ENCODE data around the gene PDS5B. TPM values are rescaled to one million over a fixed set of nuclear protein-coding genes. Genes with fewer than 3 reads are reported as not detected.

PDS5B gene
- total RNA-seq, 1 donor from 2014 or later, result 49.6 TPM

DNA sequence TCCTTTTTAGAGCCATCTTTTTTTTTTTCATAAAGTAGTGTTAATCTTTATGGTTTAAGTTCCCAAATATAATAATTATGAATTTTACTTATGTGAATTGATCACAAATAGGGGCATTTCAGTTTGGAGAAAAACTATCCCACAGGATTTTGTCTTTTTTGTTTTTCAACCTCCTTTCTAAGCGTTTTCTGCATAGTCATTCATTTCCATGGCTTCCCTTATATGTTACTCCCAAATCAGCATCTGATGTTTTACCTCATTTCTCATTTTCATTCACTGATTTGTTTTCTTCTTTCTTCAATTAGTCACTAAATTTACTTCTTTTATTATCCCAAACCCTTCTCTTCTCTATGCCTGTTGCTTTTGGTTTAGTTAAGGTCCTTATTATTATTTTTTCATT lies 24.7 kb downstream of the PDS5B start:
- Histone ChIP-seq H3K9me3 (no peaks in the 10 kb centered on the region), H3K27ac (no peak overlapping the region), H3K36me3 (no peaks in the 10 kb centered on the region), H3K27me3 (no peaks in the 10 kb centered on the region), H3K4me1 (no peaks in the 10 kb centered on the region), H3K4me3 (no peak overlapping the region)
- TF ChIP-seq, protein P1, sequence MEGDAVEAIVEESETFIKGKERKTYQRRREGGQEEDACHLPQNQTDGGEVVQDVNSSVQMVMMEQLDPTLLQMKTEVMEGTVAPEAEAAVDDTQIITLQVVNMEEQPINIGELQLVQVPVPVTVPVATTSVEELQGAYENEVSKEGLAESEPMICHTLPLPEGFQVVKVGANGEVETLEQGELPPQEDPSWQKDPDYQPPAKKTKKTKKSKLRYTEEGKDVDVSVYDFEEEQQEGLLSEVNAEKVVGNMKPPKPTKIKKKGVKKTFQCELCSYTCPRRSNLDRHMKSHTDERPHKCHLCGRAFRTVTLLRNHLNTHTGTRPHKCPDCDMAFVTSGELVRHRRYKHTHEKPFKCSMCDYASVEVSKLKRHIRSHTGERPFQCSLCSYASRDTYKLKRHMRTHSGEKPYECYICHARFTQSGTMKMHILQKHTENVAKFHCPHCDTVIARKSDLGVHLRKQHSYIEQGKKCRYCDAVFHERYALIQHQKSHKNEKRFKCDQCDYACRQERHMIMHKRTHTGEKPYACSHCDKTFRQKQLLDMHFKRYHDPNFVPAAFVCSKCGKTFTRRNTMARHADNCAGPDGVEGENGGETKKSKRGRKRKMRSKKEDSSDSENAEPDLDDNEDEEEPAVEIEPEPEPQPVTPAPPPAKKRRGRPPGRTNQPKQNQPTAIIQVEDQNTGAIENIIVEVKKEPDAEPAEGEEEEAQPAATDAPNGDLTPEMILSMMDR (IDR thresholded peaks at IDR 0.05), result no peak
- no peak for DNase-seq
- no peak for ATAC-seq
- intact Hi-C loops (cut with DNase I), result no loop called here

DNA sequence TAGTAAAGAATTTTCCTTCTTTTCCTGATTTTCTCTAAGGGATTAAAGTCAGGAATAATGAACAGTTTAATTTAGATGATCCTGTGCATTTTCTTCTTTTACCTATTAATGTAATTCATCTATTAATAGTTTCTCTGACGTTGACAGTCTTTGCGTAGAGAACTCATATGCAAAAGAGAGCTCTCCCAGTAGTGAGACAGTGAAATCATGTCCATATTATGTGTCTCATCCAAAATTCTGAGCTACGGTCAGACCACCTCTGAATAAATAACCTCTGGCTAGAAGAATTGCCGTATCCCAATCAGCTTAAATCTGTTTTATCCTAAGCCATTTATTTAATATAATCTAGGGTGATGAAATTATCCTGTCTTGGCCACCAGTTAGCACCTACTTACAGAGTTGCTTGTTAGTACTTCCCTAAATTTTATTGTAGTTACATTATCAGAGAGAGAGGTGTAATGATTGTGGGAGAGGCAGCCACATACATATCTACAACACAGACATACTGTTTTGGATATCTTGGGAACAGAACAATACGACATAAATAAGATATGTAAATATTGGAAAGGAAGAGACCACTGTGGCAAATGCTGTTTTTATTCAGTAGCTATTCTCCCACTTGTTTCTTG lies 30.7 kb downstream of the PDS5B start:
- Histone ChIP-seq H3K4me3 (no peak overlapping the region), H3K4me1 (no peaks in the 10 kb centered on the region), H3K36me3 (no peaks in the 10 kb centered on the region), H3K9me3 (no peaks in the 10 kb centered on the region), H3K27ac (no peak overlapping the region), H3K27me3 (no peaks in the 10 kb centered on the region)
- intact Hi-C loops (cut with DNase I), result no loop called here
- DNase-seq (no peak), ATAC-seq (no peak)
- TF ChIP-seq, protein P1 (IDR thresholded peaks at IDR 0.05), result no peak

DNA sequence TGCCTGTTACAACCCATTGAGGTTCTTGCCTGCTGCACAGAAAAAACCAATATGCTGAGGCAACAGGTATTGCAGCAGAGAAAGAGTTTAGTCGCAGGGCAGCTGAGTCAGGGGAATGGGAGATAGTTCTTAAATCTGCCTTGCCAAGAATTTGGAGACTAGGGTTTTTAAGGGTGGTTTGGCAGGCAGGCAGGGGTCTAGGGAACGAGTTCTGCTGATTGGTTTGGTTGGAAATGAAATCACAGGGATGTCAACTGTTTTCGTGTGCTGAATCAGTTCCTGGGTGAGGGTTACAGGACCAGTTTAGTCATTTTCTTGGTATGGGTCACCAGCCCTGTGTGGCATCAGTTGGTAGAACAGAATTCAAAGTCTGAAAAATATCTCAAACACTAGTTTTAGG lies 36.6 kb downstream of the PDS5B start:
- intact Hi-C loops (cut with DNase I), result no loop called here
- ATAC-seq, result no peak
- H3K27ac ChIP-seq, result no peak overlapping the region

DNA sequence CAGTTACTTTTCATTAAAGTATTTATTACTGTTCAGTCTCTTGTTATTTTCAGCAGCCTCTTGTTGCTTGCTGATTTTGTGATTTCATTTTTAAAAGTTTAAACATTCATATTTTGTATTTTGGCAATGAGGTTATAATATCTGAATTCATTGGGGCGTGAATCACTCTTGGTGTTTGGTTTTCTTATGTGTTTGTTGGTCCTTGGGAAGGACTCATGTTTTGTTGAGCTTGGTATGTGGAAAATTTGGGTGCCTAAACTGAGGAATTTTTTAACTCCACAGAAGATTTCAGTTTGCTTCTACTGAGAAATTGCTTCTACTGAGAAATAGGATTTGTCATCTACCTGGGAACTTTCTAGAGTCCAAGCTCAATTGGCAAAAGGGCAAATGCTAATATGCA lies 38.2 kb downstream of the PDS5B start:
- Histone ChIP-seq H3K36me3 (no peaks in the 10 kb centered on the region), H3K9me3 (peaks cover 5% of the 10 kb centered on the region), H3K27me3 (no peaks in the 10 kb centered on the region), H3K27ac (no peak overlapping the region), H3K4me1 (peaks cover 16% of the 10 kb centered on the region), H3K4me3 (no peak overlapping the region)
- intact Hi-C loops (cut with DNase I), result no loop called here
- TF ChIP-seq, protein P1 (IDR thresholded peaks at IDR 0.05), result no peak
- ATAC-seq (no peak), DNase-seq (no peak)

More for the DNA sequence above, 36.6 kb downstream of the PDS5B start:
- TF ChIP-seq, protein P1 (IDR thresholded peaks at IDR 0.05), result no peak
- Histone ChIP-seq H3K4me3 (no peak overlapping the region), H3K36me3 (no peaks in the 10 kb centered on the region), H3K4me1 (peaks cover 16% of the 10 kb centered on the region), H3K27me3 (no peaks in the 10 kb centered on the region), H3K9me3 (peaks cover 5% of the 10 kb centered on the region)
- DNase-seq, result no peak

DNA sequence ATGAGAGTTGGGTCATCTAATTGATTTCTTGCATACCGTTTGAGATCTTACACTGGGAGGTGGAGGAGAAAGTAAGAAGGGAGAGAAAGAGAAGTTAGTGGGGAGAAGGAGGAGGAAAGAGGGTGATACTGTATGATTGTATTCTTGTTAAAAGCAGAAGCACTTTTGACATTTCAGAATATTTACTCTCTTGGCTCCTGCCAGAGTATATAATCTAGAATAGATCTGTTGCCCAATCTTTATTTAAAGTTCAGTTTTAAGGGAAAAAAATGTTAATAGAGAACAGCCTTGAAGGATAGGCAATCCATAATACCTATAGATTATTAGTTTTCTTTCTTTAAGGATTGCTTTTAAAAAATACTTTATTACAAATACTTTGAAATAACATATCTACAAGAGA lies 41.5 kb downstream of the PDS5B start:
- intact Hi-C loops (cut with DNase I), result no loop called here
- Histone ChIP-seq H3K4me1 (peaks cover 16% of the 10 kb centered on the region), H3K36me3 (no peaks in the 10 kb centered on the region), H3K4me3 (no peak overlapping the region), H3K27me3 (no peaks in the 10 kb centered on the region), H3K9me3 (peaks cover 4% of the 10 kb centered on the region), H3K27ac (no peak overlapping the region)
- no peak for DNase-seq
- ATAC-seq, result no peak
- TF ChIP-seq, protein P1 (IDR thresholded peaks at IDR 0.05), result no peak

DNA sequence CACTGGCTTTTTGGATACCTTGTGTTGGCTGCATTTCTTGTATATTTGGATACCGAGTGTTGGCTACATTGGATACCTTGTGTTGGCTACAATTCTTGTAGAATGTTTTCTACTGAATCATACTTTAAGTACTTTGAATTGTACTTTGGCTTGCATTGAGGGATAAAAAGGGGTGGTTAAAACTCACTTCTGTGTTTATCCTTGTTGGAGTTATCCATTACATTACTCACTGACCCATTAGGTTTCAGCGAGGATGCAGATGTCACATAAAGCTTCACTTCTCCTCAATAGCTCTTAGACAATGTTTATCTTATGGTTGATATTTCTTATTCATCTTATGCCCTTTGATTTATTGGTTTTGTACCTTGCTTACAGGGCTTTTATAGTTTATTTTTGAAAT lies 43.1 kb downstream of the PDS5B start:
- peaks cover 21% of the 10 kb centered on the region for H3K4me1 ChIP-seq
- no peak overlapping the region for H3K27ac ChIP-seq
- TF ChIP-seq, protein P1 (IDR thresholded peaks at IDR 0.05), result no peak
- DNase-seq (no peak), ATAC-seq (no peak)
- H3K36me3 ChIP-seq, result no peaks in the 10 kb centered on the region
- H3K9me3 ChIP-seq, result no peaks in the 10 kb centered on the region
- intact Hi-C loops (cut with DNase I), result no loop called here
- H3K27me3 ChIP-seq, result no peaks in the 10 kb centered on the region
- H3K4me3 ChIP-seq, result no peak overlapping the region

Data from upper lobe of right lung (tissue), 1 donor.